NCI-H1417 treated with DMSO at 0.1 percent for 48 hours (cell line): ENCODE results near the gene GET4.
A peak's percentile ranks its signal among the peaks of the same experiment; 100 is the strongest.
"Not testable (repeated sequence)": the region's sequence is repeated elsewhere in the genome, so short reads cannot be mapped to it uniquely, and the experiment has no call there.

ENCODE experiments used
- DNase-seq: peaks from one replicate; lab custom pipeline; 2025; lab: John Stamatoyannopoulos, UW

GET4 gene

DNA sequence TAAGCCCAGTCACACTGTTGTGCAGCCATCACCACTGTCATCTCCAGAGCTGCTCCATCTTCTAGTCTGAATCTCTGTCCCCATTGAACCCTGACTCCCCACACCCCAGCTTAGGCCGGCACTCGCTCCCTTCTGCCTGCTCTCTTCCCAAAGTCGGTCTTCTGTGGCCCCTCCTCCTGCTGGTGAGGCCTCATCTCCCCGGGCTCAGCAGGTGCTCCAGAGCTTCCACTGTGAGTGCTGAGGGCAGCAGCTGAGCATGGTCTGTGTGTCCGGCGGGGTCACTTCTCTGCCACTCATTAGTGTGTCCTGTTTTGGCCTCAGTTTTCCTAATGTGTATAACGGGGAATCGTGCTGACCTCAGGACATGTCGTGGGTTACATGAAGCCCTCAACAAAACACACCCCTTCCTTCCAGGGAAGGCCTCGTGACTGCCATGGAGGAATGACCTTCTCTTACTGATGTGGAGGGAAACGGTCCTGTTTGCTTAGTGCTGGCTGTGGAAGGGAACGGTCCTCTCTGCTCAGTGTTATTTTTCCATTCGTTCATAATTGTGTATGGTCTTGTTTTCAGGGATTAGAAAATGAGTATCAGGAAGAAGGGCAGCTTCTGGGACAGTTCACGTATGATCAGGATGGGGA is 4.3 kb upstream of the GET4 start:
- no peak for DNase-seq

DNA sequence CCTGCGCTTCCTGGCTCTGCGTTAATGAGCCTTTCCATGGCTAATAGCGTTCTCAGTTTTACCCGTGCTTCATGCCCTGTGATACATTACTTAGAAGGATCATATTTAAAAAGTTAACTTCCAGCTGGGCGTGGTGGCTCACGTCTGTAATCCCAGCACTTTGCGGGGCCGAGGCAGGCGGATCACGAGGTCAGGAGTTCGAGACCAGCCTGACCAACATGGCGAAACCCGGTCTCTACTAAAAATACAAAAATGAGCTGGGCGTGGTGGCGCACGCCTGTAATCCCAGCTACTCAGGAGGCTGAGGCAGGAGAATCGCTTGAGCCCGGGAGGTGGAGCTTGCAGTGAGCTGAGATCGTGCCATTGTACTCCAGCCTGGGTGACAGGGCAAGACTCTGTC is 3.7 kb upstream of the GET4 start:
- DNase-seq, result not testable (repeated sequence)

DNA sequence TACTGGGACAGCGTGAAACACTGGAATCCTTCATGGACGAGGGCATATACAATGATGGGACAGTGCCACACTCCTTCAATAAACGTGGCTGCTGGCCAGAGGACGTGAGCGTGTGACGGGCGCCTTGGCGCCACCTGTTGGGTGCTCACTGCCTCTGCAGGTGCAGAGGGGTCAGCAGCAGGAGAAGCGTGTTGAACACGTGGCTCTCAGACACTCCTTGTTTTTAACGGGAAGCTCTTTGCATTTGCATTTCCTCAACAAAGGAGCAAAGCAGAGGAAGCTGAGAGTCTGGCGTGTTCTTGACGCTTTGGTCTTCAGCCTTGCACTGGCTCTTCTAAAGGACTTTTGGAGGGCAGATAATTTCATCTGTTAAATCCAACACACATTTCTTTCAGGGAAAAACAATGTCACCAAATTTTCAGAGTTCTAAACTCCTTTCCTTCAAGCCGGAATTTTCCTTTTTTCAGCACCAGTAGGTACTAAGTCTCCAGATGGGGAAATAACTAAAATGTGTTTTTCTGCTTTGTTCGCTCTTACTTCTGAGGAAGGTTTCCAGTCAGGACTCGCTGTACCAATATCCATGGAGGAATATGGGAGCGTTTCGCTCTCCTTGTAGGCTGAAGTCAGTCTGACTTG is 2.9 kb upstream of the GET4 start:
- DNase-seq, result peak; percentile 34

DNA sequence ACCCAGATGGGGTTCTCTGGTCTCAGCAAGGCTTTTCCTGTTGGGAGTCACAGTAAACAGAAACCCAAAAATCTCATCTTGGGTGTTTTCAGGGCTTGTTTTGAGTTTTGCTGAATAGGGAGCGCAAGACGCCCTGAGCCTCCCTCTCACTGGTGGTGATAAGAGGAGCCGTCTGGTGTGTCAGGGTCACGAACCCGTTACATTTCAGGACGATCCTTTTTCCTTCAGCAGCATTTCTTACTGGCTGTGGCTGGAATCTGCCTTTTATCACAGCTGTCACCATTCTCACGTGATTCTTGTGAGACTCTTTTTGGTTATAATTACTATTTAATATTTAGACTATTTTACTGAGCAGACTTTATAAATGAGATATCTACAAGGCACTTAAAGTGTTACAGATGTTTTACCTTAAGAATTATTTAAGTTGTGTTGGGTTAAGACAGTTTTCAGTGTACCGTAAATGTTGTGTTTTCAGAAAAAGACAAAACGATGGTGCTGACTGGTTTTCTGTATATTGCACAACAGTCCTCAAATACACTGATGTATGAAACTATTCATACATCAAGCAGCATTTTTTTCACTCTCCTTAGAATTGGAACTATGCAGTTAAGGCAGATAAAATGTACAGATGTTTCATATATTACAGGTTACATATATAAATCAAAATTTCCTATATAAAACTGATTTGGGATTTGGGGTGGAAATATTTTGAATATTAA is 2.2 kb upstream of the GET4 start:
- no peak for DNase-seq

DNA sequence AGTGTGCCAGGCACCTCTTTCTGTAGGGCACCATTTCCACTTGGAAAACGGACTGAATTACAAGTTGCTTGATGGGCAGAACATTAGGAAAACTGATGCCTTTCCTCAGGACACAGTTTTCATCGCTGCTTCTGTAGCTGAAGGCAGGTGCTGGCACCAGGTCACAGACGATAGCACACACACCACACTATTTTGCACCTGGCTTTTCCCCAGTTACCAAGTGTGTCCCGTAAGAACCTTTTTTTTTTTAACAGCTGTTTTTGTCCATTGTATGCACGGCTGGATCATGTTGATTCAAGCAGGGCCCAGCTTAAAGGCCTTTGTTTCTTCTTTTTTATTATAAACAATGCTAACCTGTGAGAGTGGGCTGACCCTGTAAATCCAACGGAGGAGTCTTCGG is 1.3 kb upstream of the GET4 start:
- DNase-seq, result peak; percentile 73

DNA sequence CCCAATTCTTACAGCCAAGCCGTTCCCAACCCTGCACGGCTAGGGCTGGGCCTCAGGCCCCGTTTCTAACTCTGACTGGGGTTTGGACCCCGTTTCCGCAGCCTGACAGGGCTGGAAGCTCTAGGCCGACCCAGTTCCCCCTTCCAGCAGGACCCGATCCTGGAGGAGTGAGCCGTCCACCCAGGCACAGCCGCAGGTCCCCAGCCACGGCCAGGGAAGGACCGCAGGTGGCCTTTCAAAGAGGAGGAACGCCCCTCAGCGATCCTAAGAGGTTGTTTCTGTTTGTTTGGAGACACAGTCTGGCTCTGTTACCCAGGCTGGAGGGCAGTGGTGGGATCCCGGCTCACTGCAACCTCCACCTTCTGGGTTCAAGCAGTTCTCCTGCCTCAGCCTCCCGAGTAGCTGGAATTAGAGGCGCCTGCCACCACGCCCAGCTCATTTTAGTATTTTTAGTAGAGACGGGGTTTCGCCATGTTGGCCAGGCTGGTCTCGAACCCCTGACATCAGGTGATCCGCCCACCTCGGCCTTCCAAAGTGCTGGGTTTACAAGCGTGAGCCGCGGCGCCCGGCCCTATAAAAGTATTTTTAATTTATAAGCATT is 778 bp upstream of the GET4 start:
- DNase-seq, result no peak

DNA sequence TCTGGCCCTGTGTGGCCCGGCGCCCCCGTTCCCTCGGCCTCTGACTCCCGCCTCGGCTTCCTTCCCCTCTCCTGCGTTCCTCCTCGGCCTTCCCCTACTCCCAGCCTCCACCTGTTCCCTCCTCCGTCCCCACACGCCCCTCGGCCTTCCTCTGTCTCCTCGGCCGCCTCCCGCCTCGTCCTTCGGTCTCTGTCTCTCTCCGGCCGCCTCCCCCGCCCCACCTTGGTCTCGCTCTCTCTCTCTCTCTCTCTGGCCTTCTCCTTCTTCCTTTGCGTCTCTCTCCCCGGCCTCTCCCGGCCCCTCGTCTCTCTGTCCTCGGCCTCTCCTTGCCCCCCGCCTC is 588 bp downstream of the GET4 start:
- DNase-seq, result no peak

DNA sequence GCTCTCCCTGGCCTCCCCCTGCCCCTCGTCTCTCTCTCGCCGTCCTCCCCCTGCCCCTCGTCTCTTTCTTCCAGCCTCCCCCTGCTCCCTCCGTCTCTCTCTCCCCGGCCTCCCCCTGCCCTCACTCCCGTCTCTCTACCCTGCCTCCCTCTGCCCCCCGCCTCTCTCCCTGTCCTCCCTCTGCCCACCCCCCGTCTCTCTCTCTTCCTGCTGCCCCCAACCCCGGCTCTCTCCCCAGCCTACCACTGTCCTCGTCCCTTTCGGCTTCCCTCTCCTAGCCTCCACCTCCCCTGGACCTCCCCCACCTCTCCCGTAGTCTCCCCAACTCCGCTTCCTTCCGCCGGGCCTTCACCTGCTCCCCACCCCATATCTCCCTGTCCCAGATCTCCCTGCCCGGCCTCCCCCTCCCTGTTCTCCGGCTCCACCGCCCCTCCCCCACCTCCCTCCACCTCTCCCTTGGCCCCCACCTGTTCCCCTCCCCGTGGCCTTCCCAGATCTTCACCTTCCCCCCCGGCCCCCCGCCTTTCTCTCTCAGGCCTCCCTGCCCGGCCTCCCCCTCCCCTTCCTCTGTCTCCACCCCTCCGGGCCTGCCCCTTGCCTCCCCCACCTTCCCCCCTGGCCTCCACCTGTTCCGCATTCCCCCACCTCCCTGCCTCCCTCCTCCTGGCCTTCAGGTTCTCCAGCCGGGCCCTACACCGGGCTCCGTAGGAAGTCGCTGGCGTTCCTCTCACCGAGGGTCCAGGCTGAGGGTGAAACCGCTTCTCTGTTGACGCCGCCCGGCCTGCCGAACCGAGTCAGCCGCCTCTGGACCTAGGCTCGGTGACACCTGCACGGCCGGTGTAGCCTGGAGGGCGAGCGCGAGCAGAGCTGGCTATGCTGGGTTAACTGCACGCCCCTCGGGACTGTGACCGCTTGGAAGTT is 1.2 kb downstream of the GET4 start:
- DNase-seq, result no peak

DNA sequence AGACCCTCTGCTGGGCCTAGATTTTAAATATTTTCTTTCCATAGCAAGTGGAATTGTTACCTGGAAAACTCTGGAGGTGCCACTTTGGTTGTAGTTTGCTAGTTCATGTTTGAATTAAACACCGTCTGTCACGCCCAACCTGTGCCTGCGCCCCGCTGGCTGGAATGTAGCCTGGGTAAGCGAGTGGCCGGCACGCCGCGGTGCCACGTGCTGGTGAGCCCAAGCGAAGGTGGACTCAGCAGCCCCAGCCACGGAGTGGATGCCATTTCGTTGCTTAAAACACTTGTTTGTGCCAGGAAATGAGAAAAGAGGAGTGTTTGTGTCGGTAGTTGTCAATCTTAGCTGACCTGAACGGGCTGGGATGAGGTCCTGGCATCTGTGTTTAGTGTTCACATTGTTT is 2.7 kb downstream of the GET4 start:
- no peak for DNase-seq

DNA sequence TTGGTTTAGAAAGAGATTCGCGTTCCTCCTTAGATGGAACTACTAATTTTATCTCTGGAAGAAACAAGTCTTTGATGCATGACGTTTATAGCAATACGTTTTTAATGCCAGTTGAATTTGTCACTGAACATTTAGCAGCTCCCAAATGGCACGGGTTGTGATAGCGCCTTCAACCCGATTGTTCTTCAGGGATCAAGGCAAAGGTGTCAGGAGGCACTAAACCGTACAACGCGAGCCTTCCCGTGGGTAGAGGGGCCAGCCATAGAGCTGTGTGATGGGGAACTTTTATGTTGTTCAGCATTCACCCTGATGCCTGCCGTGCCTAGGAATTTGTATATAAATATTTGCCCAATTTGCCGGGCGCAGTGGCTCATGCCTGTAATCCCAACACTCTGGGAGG is 3.4 kb downstream of the GET4 start:
- DNase-seq, result no peak

DNA sequence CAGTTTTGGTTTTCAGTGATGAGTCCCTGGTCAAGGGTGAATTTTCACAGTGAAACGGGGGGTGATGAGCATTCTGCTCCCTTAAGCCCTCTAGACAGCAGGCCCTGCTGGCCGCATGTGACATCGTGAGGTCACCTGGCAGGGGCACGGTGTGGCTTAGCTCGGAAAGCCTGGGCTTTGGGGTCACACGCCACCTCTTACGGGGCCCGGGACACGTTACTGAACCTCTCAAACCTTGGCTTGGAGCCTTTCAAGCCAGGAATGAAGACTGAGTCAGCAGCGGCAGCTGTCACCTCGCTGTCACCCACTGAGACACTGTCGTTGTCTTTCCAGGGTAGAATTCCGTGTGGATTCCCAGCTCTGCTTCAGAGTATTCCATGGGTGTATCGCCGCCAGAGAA is 4.1 kb downstream of the GET4 start:
- no peak for DNase-seq

DNA sequence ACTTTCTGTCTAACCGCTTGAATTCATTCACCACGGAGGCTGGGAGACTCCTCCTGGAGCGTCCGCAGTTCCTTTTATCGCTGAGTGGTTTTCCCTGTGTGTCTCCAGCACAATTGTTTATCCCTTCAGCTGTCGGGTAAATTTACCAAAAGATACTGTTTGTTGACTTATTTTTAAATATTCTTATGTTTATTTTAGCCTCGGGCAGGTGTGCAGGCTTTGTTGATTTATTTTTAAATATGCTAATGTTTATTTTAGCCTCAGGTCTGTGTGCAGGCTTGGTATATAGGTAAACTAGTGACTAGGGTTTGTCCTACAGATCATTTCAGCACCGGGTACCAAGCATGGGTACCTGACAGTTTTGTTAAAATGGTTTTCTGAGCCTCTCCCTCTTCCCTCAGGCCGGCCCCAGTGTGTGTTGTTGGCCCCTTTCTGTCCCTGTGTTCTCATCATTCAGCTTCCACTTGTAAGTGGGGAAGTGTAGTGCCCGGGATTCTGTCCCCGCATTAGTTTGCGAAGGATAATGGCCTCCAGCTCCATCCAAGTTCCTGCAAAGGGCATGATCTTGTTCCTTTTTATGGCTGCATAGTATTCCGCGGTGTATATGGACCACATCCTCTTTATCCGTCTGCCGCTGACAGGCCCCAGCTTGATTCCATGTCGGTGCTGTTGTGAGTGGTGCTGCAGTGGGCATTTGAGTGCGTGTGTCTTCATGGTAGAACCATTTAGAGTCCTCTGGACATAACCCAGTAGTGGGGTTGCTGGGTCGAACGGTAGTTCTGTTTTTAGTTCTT is 5.3 kb downstream of the GET4 start:
- no peak for DNase-seq

DNA sequence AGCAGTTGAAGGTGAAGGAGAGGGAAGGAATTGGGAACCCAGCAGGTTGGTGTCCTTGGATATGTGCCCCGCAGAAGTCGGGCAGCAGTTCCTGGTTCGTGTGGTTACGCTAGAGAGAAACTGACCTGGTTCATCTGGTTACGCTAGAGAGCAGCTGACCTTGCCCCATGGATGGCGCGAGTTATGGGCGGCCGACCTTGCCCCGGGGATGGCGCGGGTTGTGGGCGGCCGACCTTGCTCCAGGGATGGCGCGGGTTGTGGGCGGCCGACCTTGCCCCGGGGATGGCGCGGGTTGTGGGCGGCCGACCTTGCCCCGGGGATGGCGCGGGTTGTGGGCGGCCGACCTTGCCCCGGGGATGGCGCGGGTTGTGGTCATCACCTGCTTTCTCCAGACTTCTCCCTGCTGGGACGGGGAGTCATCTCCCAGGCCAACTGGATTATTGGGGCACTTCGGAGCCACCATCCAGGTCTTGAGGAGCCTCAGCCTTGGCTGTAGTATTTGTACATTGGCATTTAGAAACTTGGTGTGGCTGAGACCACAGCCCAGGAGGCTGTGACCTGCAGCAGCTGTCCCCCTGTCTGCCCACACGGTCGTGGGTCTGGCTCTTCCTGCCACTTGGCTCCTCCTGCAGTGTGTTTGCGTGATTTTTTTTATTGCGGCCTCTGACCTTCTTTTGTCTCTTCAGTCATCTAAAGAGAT is 6.1 kb downstream of the GET4 start:
- no peak for DNase-seq

DNA sequence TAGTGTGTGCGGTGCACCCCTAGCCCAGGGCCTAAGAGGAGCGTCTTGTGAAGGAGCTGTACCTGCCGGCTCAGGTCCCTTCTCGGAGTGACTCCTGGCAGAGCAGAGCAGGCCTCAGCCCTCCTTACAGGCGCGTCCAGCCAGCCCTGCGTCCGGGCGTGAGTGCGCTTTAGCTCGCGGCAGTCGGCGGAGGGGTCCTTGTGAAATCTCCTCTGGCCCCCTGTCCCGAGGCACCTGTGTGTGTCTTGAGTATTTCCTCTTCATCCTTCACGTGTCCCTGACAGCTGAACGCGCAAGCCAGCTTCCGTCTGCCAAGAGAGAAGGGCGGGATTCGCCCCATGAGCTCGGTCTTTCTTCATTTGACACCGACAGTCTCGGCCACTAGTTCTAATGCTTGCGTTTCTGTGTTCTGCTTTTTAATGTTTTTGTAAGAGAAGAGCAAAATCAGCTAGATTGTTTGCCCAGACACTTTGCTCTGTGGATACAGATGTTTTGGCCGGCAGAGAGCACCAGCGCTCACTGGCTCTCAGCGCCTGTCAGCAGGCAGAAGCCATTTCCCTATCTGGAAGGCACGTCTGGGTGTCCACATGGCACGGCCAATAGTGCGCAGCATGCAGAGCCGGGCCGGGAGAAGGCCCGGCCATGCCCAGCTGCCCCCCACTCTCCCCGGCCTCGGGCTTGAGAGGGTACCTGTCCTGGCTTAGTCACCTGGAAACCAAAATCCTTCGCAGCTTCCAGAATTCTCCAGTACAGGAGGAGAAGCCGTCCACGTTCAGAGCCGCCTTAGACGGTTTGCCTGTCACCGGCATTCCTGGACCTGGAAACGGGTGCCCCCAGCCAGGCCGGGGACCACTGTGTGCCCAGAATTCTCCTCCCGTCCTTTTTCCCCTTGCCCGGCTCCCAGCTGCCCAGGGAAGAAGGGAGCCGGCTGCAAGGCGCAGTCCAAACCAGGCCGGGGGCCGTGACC is 7.0 kb downstream of the GET4 start:
- no peak for DNase-seq

DNA sequence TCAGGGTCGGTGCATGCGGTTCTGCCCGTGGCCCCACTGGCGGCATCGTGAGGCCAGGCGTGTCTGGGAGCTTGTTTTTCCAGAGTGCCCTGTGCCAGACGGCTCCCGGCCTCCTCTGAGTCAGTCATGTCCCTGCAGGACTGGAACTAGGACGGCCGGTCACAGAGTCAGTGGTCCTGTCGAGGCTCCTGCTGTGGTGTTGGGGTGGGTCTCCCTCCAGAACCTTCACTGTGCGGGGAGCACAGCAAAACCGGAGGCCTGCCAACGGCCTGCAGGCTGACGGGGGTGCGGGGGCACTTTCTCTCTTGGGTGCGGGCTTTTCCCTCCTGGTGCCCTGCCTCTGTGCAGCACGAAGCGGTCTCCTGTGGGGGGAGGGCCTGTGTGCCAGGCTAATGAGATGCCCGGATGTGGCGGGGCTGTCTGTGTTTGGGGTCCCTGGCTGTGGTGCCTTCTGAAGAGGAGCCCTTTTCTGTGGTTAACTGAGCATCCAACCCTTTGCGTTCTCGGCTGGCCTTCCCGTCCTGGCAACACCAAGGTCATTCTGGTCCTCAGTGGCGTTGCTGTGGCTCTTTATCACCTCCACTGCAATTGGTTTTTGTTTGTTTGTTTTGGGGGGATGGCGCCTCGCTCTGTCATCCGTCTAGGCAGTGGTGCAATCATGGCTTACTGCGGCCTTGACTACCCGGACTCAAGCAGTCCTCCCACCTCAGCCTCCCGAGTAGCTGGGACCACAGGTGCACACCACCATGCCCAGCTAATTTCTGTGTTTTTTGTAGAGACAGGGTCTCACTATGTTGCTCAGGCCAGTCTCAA is 8.0 kb downstream of the GET4 start:
- no peak for DNase-seq

DNA sequence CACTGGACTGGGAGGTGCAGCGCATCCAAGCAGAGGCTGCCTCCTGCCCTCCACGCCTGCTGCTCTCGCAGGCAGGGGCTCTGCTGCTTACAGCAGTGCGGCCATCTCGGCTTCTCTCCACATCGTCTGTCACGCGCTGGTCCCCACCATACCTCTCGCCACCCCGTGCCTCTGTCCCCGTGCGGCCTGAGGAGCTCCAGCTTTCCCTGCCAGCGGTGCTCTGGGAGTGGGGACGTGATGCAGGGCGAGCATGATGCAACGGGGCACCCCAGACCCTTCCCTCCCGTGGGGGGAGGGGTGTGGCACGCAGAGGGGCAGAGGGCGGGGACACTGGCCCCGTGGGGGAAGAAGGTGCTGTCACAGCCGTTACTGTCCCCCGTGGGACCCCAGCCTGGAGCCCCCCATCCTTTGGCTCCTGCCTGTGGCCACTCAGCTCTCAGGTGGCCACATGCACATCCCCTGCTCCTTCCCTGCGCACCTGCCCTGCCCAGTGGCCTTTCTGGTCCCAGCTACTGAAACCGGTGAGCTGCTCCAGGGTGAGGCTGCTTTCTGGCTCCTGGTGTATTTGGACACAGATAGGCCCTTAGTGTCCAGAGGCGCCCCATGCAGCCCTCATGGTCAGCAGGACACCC is 9.0 kb downstream of the GET4 start:
- DNase-seq, result no peak

DNA sequence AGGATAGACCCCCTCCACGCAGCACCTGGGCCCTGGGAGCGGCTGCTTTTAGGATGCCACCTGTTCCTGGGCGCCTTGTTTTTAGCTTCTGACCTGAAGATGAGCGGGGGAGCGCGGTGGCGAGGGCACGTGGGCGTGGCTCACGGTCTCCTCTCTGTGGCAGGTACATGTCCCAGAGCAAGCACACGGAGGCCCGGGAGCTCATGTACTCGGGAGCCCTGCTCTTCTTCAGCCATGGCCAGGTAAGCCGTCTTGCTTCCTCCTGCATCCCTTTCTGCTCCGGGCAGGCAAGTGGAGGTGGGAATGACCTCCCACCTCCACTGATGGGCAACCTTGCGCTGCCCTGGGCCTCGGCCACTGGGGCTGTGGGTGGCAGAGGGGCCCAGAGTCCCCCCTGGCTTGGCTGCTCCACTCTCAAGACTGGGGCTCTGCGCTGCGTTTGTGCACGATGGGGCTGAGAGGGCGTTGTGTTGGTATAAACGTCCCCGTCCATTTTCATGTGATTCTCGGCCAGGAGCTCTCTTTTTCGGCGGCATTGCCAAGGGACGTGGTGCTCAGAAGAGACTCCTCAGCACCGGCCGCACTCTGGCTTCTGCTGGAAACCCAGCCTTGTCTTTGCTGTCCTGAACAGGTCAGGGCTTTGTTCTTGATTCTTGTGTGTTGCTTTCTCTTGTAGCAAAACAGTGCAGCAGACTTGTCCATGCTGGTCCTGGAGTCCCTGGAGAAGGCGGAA is 9.7 kb downstream of the GET4 start:
- DNase-seq, result no peak
